K562 (cell line): ENCODE data around the gene CLCN6. TPM values are rescaled to one million over a fixed set of nuclear protein-coding genes. Genes with fewer than 3 reads are reported as not detected.
A peak's percentile ranks its signal among the peaks of the same experiment; 100 is the strongest.

ENCODE experiments used
- ATAC-seq: fragments of 200-7000 bp; cut with Tn5 transposase; 3 replicates; pipeline ENCODE4 v1.9.1; 2020; ENCODE audit warnings: moderate library complexity
- BruUV-seq: library from RNA; stranded (reverse); fragments of 400-500 nt; replicated peaks from 2 replicates; lab custom pipeline; 2021; lab: Mats Ljungman, UMichigan
- CTCF ChIA-PET: fragments of 300-600 bp; formaldehyde crosslinking; extraction: SDS; loops from one replicate; lab custom pipeline; 2021; ENCODE audit warnings: low intra/inter-chr PET ratio; lab: Yijun Ruan, JAX
- POLR2A ChIA-PET: fragments of 300-600, 350-650 bp; sonication (Branson Sonifier 250); formaldehyde crosslinking; extraction: SDS; loops from one replicate; lab custom pipeline; 2021; ENCODE audit warnings: antibody characterized with exemption, inconsistent platforms; lab: Yijun Ruan, JAX
- DNase-seq, 4 experiments: peaks; one replicate each; pipeline versions ENCODE4 v3.0.0 to v3.0.0-alpha.2; 2011 to 2018; ENCODE audit warnings: low spot score in 3 of 4, mixed read lengths in 3 of 4; ENCODE audit errors: extremely low read depth in 1 of 4
- FAIRE-seq: peaks from 2 replicates; lab custom pipeline; 2011; peaks lifted over from hg19 to GRCh38; lab: Jason Lieb, UNC
- H2AFZ ChIP-seq: 2 replicates; pipeline ENCODE4 v1.6.0; 2011; ENCODE audit warnings: low read depth, low read length, control low read depth, inconsistent platforms
- H3K27ac ChIP-seq: fragments of 200-600 bp; 3 replicates; pipeline ENCODE4 v1.8.0; 2011; ENCODE audit warnings: low read depth, mild to moderate bottlenecking, control low read depth, inconsistent platforms, low read length, moderate library complexity, mixed read lengths; ENCODE audit errors: extremely low read depth
- H3K27me3 ChIP-seq, 2 experiments: fragments of 300-600 bp in 1 of 2; 2 replicates in 1 of 2; 3 replicates in 1 of 2; pipeline versions ENCODE4 v1.6.0 to v1.8.0; 2011; ENCODE audit warnings: inconsistent platforms in 2 of 2, low read length in 2 of 2, mild to moderate bottlenecking in 1 of 2, mixed read lengths in 1 of 2, moderate library complexity in 1 of 2; ENCODE audit not compliant: control insufficient read depth in 2 of 2, insufficient read depth in 2 of 2
- H3K36me3 ChIP-seq: fragments of 300-600 bp; 3 replicates; pipeline ENCODE4 v1.8.0; 2011; ENCODE audit warnings: mild to moderate bottlenecking, low read length, inconsistent platforms; ENCODE audit not compliant: control insufficient read depth, insufficient read depth
- H3K4me1 ChIP-seq, 2 experiments: fragments of 200-600 bp in 1 of 2; replicated peaks in 1 of 2; 2 replicates in 1 of 2; 3 replicates in 1 of 2; pipeline versions ENCODE4 v1.5.1 to v1.8.0; 2011; ENCODE audit warnings: inconsistent platforms in 2 of 2, low read length in 2 of 2, mild to moderate bottlenecking in 1 of 2, mixed read lengths in 1 of 2, moderate library complexity in 1 of 2; ENCODE audit not compliant: control insufficient read depth in 2 of 2, insufficient read depth in 2 of 2
- H3K4me2 ChIP-seq: 2 replicates; pipeline ENCODE4 v1.6.1; 2011; ENCODE audit warnings: low read length, control low read depth, inconsistent platforms, mixed read lengths; ENCODE audit not compliant: insufficient read depth
- H3K4me3 ChIP-seq: fragments of 200-600 bp; sonication (generic), shearing (Covaris generic); 2 replicates; pipeline ENCODE4 v1.5.1; 2016; ENCODE audit warnings: control low read depth, inconsistent platforms
- H3K79me2 ChIP-seq: fragments of 200-600 bp; 3 replicates; pipeline ENCODE4 v1.8.0; 2011; ENCODE audit warnings: low read length, inconsistent platforms; ENCODE audit not compliant: control insufficient read depth, insufficient read depth
- H3K9ac ChIP-seq, 2 experiments: 2 replicates each; pipeline versions ENCODE4 v1.6.0 to v1.6.1; 2011; ENCODE audit warnings: low read depth in 2 of 2, low read length in 2 of 2, control low read depth in 1 of 2, inconsistent platforms in 1 of 2, mild to moderate bottlenecking in 1 of 2, mixed read lengths in 1 of 2; ENCODE audit not compliant: insufficient read depth in 1 of 2
- H3K9me1 ChIP-seq: one replicate; pipeline ENCODE4 v1.6.0; 2011; ENCODE audit warnings: inconsistent platforms, mild to moderate bottlenecking, low read length, moderate library complexity; ENCODE audit not compliant: control insufficient read depth, insufficient read depth
- H3K9me3 ChIP-seq: replicated peaks from 2 replicates; pipeline ENCODE4 v1.5.1; 2011; ENCODE audit warnings: low read depth, low read length, inconsistent platforms; ENCODE audit not compliant: control insufficient read depth, insufficient read depth
- H4K20me1 ChIP-seq: replicated peaks from 2 replicates; pipeline ENCODE4 v1.6.1; 2011; ENCODE audit warnings: low read length, inconsistent platforms, mixed read lengths; ENCODE audit not compliant: control insufficient read depth, insufficient read depth
- ATF1 ChIP-seq, 2 experiments: fragments of 450-650 bp in 1 of 2; IDR thresholded peaks; 2 replicates each; pipeline ENCODE4 v1.6.1; 2016; ENCODE audit warnings: missing compliant biosample characterization in 1 of 2, missing genetic modification characterization in 1 of 2
- CHD4 ChIP-seq: fragments of 200-600 bp; sonication (generic); IDR thresholded peaks from 3 replicates; pipeline ENCODE4 v1.6.1; 2012; ENCODE audit warnings: low read depth, mild to moderate bottlenecking, mixed read lengths, low read length, inconsistent platforms; ENCODE audit not compliant: insufficient read depth, insufficient replicate concordance, poor library complexity, severe bottlenecking
- FOXA3 ChIP-seq, 2 experiments: fragments of 450-650 bp in 1 of 2; sonication (generic) in 1 of 2; formaldehyde crosslinking; IDR thresholded peaks in 1 of 2; conservative IDR thresholded peaks in 1 of 2; 2 replicates each; pipeline versions ENCODE4 v1.4.0 to v1.8.0; 2020 to 2022; ENCODE audit warnings: mild to moderate bottlenecking in 2 of 2, missing genetic modification reagents in 1 of 2
- NR2C1 ChIP-seq, 2 experiments: fragments of 450-650 bp; IDR thresholded peaks; 2 replicates each; pipeline ENCODE4 v1.6.1; 2017; ENCODE audit warnings: mild to moderate bottlenecking in 2 of 2, antibody characterized with exemption in 1 of 2, inconsistent platforms in 1 of 2, missing compliant biosample characterization in 1 of 2, missing genetic modification characterization in 1 of 2
- POU5F1 ChIP-seq: fragments of 150-350 bp; IDR thresholded peaks from 2 replicates; pipeline ENCODE4 v1.6.1; 2014; ENCODE audit warnings: borderline replicate concordance, low read length, low read depth, mild to moderate bottlenecking; ENCODE audit not compliant: partially characterized antibody
- XRCC4 ChIP-seq: IDR thresholded peaks from one replicate; pipeline ENCODE4 v1.6.1; 2011; ENCODE audit not compliant: insufficient read depth, insufficient read length; ENCODE audit errors: extremely low read depth
- ZFX ChIP-seq: sonication (generic); formaldehyde crosslinking; IDR thresholded peaks from 2 replicates; pipeline ENCODE4 v1.8.0; 2022; ENCODE audit warnings: mild to moderate bottlenecking, missing genetic modification reagents, moderate library complexity
- ZNF263 ChIP-seq: sonication (generic); formaldehyde crosslinking; IDR thresholded peaks from 2 replicates; pipeline ENCODE4 v1.8.0; 2022; ENCODE audit warnings: mild to moderate bottlenecking, missing genetic modification reagents, borderline replicate concordance
- ZNF583 ChIP-seq: fragments of 250-450 bp; sonication (Bioruptor Pico); IDR thresholded peaks from 2 replicates; pipeline ENCODE4 v1.4.0; 2020
- WGBS: fragments of 100-300 bp; shearing (Covaris generic); methylation state at CpG from one replicate; pipeline ENCODE4 v1.1.6; 2016; ENCODE audit warnings: low coverage, mixed read lengths; ENCODE audit not compliant: insufficient coverage; ENCODE audit errors: missing lambda C conversion rate; 5-methylcytosine and 5-hydroxymethylcytosine counted together
- in situ Hi-C: fragments of 300-500 bp; cut with MboI; formaldehyde crosslinking; loops from 4 replicates; pipeline ENCODE4 v1.15.0; 2018; ENCODE audit warnings: inconsistent platforms, mixed read lengths
- intact Hi-C: fragments of 100-400 bp; cut with micrococcal nuclease; formaldehyde crosslinking; loops from 2 replicates; pipeline ENCODE4 v1.14.2; 2022
- polyA plus RNA-seq, 8 experiments: library from polyadenylated mRNA; depleted of rRNA in 4 of 8; stranded (reverse) in 5 of 8; unstranded in 3 of 8; fragments of >200 nt; fragmentation: Nextera tagmentation in 2 of 8; fragmentation: Illumina TruSeq in 1 of 8; extraction: Ambion mirVana in 2 of 8; extraction: Trizol in 1 of 8; gene quantifications; 2 replicates each; pipeline versions ENCODE4 v1.2.1 to v1.2.3, GENCODE V29; 2011 to 2014; ENCODE audit warnings: inconsistent platforms in 1 of 8, missing spikeins in 1 of 8
- total RNA-seq, 7 experiments: library from RNA; depleted of rRNA in 6 of 7; stranded (reverse); fragments of >200 nt in 6 of 7; fragmentation: Illumina TruSeq in 2 of 7; extraction: Trizol in 2 of 7; gene quantifications; 2 replicates each; pipeline versions ENCODE4 v1.2.1 to v1.2.3, GENCODE V29; 2011 to 2021; ENCODE audit warnings: low replicate concordance in 1 of 7
- TF ChIP-seq, protein P1 (sequence below): fragments of 150-350 bp; IDR thresholded peaks from 2 replicates; pipeline ENCODE4 v1.6.1; 2014; ENCODE audit warnings: low read depth, mild to moderate bottlenecking, low read length, borderline replicate concordance
- TF ChIP-seq, protein P2 (sequence below): fragments of 450-650 bp; IDR thresholded peaks from 2 replicates; pipeline ENCODE4 v1.6.1; 2014; ENCODE audit warnings: low read depth, mild to moderate bottlenecking, moderate library complexity, borderline replicate concordance
- TF ChIP-seq, protein P3 (sequence below): fragments of 450-650 bp; conservative IDR thresholded peaks from 2 replicates; pipeline ENCODE4 v1.6.1; 2016; ENCODE audit warnings: missing genetic modification characterization, low read depth, mild to moderate bottlenecking, missing compliant biosample characterization, moderate library complexity

The CLCN6 gene
- total and polyA plus RNA-seq, 9 of the 15 experiments (the other 6 are each of a cell fraction or from before 2014, with no cell fraction given), result 2.0 to 21.8 (median 13.6) TPM

DNA sequence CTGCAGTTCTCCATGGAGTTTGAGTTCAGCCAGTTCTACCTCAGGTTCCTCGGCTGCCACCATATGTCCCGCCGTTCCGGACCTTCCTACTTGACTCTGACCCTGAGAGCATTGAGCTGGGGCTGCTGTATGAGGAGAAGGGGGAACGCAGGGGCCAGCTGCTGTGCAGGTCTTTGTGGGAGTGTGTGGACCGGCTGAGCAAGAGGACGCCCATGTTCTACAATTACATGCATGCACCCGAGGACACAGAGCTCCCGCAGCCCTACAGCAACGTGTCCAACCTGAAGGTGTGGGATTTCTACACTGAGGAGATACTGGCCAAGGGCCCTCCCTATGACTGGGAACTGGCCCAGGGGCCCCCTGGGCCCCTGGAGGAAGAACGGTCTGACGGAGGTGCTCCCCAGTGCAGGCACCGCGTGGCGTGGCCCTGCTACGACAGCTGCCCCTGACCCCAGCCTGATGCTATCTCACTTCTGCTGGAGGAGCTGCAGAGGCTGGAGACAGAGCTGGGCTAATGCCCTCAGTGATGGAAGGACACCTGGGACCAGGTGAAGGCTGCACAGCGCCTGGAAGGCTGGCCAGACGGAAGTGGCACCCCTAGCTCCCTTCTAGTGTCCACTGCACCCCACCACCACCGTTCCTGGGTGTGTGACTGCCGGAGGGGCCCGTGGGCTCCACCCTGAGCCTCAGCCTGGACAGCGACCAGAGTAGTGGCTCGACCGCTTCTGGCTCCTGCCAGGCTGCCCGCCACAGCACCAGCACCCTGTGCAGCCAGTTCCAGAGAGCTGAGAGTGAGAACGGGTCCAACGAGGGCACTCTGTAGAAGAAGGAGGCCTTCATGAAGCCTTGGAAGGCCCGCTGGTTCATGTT lies 73.6 kb downstream of the CLCN6 start:
- CTCF ChIA-PET, result no interaction called here
- BruUV-seq, result no TSS peak
- no peak for ATAC-seq
- TF ChIP-seq FOXA3 (CRISPR knock-in tag; conservative IDR thresholded peaks at IDR 0.05 in 1 of 2, IDR thresholded peaks at IDR 0.05 in 1 of 2) (0 out of 4 replicates have a peak, but pooled peaks of 1 of the 2 experiments have one; percentile 54), CHD4 (no peak), ZNF583 (0 out of 2 replicates have a peak, but pooled peaks have one; percentile 64), ZNF263 (CRISPR knock-in tag) (peak; percentile 19; the same call in 1 of the 2 replicates), NR2C1 (IDR thresholded peaks at IDR 0.05) (no peak), NR2C1 (tag; IDR thresholded peaks at IDR 0.05) (peak; percentile 75), POU5F1 (no peak), XRCC4 (no peak), ATF1 (CRISPR knock-in tag; IDR thresholded peaks at IDR 0.05) (no peak), ATF1 (tag; IDR thresholded peaks at IDR 0.05) (0 out of 2 replicates have a peak, but pooled peaks have one; percentile 36), ZFX (CRISPR knock-in tag) (peak; percentile 19; the same call in 1 of the 2 replicates)
- TF ChIP-seq, protein P1, sequence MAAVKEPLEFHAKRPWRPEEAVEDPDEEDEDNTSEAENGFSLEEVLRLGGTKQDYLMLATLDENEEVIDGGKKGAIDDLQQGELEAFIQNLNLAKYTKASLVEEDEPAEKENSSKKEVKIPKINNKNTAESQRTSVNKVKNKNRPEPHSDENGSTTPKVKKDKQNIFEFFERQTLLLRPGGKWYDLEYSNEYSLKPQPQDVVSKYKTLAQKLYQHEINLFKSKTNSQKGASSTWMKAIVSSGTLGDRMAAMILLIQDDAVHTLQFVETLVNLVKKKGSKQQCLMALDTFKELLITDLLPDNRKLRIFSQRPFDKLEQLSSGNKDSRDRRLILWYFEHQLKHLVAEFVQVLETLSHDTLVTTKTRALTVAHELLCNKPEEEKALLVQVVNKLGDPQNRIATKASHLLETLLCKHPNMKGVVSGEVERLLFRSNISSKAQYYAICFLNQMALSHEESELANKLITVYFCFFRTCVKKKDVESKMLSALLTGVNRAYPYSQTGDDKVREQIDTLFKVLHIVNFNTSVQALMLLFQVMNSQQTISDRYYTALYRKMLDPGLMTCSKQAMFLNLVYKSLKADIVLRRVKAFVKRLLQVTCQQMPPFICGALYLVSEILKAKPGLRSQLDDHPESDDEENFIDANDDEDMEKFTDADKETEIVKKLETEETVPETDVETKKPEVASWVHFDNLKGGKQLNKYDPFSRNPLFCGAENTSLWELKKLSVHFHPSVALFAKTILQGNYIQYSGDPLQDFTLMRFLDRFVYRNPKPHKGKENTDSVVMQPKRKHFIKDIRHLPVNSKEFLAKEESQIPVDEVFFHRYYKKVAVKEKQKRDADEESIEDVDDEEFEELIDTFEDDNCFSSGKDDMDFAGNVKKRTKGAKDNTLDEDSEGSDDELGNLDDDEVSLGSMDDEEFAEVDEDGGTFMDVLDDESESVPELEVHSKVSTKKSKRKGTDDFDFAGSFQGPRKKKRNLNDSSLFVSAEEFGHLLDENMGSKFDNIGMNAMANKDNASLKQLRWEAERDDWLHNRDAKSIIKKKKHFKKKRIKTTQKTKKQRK, result no peak
- TF ChIP-seq, protein P2, sequence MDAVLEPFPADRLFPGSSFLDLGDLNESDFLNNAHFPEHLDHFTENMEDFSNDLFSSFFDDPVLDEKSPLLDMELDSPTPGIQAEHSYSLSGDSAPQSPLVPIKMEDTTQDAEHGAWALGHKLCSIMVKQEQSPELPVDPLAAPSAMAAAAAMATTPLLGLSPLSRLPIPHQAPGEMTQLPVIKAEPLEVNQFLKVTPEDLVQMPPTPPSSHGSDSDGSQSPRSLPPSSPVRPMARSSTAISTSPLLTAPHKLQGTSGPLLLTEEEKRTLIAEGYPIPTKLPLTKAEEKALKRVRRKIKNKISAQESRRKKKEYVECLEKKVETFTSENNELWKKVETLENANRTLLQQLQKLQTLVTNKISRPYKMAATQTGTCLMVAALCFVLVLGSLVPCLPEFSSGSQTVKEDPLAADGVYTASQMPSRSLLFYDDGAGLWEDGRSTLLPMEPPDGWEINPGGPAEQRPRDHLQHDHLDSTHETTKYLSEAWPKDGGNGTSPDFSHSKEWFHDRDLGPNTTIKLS, result no peak
- TF ChIP-seq, protein P3, sequence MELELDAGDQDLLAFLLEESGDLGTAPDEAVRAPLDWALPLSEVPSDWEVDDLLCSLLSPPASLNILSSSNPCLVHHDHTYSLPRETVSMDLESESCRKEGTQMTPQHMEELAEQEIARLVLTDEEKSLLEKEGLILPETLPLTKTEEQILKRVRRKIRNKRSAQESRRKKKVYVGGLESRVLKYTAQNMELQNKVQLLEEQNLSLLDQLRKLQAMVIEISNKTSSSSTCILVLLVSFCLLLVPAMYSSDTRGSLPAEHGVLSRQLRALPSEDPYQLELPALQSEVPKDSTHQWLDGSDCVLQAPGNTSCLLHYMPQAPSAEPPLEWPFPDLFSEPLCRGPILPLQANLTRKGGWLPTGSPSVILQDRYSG (tag), result peak; percentile 75; the same call in 1 of the 2 replicates

More for the DNA sequence above, 73.6 kb downstream of the CLCN6 start:
- FAIRE-seq (no peak), DNase-seq (peak in 2 of 4 experiments; percentile 54 to 55)
- Histone ChIP-seq H3K4me2 (no peak overlapping the region), H4K20me1 (no peaks in the 10 kb centered on the region), H3K4me3 (no peak overlapping the region), H3K9me1 (no peaks in the 10 kb centered on the region), H3K9ac (peak overlapping the region in 1 of 2 experiments; percentile 83; a peak in 2 of 4 replicates), H2AFZ (peak overlapping the region; percentile 61), H3K4me1 (peaks cover 51 to 77% of the 10 kb centered on the region in 2 experiments), H3K27me3 (no peaks in the 10 kb centered on the region), H3K9me3 (peaks cover 3% of the 10 kb centered on the region; the same call in 1 of the 2 replicates), H3K27ac (no peak overlapping the region; the same call in 2 of the 3 replicates), H3K36me3 (no peaks in the 10 kb centered on the region), H3K79me2 (no peaks in the 10 kb centered on the region; the same call in 2 of the 3 replicates)
- WGBS, result 57% methylated on average over 26 of the region's 28 CpGs
- intact Hi-C loops (loop anchor here (10.0 kb wide), 1 partner anchor 215 kb away; the partner anchor contains the start of gene FBXO6), in situ Hi-C loops (no loop called here)
- POLR2A ChIA-PET, result interaction anchor here (0.9 to 6.7 kb wide), 5 partner anchors 10 to 92 kb away, joined by 3 to 159 read pairs (median 5); no protein-coding TSS in a partner anchor
